ENCODE data around the gene SDHB. TPM values are rescaled to one million over a fixed set of nuclear protein-coding genes. Genes with fewer than 3 reads are reported as not detected.
A peak's percentile ranks its signal among the peaks of the same experiment; 100 is the strongest.

The SDHB gene
- total RNA-seq, 1 donor from 2014 or later, result 46.3 TPM

DNA sequence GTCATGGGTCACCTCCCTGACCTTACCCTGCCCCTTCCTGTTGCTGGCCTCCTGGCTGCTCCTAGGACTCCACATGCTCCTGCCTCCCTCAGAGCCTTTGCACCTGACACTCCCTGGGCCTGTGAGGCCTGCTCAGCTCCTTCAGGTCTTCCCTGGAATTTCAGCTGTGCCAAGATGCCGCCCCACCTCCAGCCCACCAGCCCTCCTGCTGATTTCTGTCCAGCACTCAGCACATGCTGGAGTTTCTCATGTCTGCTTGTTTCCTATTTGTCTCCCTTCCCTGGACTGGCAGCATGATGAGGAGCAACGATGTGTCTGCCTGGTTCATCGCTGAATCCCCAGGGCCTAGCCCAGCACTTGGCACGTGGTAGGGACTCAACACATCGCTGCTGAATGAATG, 76.5 kb downstream of the SDHB start:
- H3K27ac Mint-ChIP-seq, result no peak overlapping the region
- H3K4me3 Mint-ChIP-seq (ENCODE audit: low read depth), result no peak overlapping the region
- peaks cover 6% of the 10 kb centered on the region for H3K36me3 Mint-ChIP-seq (ENCODE audit: insufficient read depth)
- TF ChIP-seq, protein P1, sequence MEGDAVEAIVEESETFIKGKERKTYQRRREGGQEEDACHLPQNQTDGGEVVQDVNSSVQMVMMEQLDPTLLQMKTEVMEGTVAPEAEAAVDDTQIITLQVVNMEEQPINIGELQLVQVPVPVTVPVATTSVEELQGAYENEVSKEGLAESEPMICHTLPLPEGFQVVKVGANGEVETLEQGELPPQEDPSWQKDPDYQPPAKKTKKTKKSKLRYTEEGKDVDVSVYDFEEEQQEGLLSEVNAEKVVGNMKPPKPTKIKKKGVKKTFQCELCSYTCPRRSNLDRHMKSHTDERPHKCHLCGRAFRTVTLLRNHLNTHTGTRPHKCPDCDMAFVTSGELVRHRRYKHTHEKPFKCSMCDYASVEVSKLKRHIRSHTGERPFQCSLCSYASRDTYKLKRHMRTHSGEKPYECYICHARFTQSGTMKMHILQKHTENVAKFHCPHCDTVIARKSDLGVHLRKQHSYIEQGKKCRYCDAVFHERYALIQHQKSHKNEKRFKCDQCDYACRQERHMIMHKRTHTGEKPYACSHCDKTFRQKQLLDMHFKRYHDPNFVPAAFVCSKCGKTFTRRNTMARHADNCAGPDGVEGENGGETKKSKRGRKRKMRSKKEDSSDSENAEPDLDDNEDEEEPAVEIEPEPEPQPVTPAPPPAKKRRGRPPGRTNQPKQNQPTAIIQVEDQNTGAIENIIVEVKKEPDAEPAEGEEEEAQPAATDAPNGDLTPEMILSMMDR (IDR thresholded peaks at IDR 0.05; ENCODE audit: unreplicated experiment), result no peak
- DNase-seq (ENCODE audit: low spot score, unreplicated experiment), result no peak
- H3K4me1 Mint-ChIP-seq (ENCODE audit: low read depth), result peaks cover 8% of the 10 kb centered on the region
- H3K9me3 Mint-ChIP-seq (ENCODE audit: low read depth), result no peaks in the 10 kb centered on the region
- H3K27me3 Mint-ChIP-seq, result peaks cover 7% of the 10 kb centered on the region

DNA sequence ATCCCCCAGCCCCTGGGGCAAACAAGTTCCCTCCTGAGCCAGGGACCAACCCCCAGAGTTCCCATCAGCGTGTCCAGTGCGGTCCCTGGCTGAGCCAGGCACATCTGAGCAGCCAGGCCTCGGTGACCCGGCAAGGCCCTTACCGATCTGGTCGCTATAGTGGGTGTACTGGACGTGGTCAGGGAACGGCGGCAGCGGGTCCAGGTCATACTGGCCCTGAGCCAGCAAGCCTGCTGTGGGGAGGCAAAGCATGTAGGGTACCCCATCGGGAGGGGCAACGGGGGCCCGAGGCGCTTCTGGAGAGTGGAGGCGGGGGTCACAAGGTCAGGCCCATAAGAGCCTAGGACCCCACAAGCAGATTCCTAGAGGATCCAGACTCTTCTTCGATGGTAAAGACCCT, 76.9 kb downstream of the SDHB start:
- Mint-ChIP-seq H3K9me3 (ENCODE audit: low read depth) (no peaks in the 10 kb centered on the region), H3K4me3 (ENCODE audit: low read depth) (no peak overlapping the region), H3K27ac (no peak overlapping the region), H3K36me3 (ENCODE audit: insufficient read depth) (peaks cover 6% of the 10 kb centered on the region), H3K4me1 (ENCODE audit: low read depth) (peaks cover 8% of the 10 kb centered on the region), H3K27me3 (peaks cover 7% of the 10 kb centered on the region)
- TF ChIP-seq, protein P1 (IDR thresholded peaks at IDR 0.05; ENCODE audit: unreplicated experiment), result no peak
- no peak for DNase-seq (ENCODE audit: low spot score, unreplicated experiment)

DNA sequence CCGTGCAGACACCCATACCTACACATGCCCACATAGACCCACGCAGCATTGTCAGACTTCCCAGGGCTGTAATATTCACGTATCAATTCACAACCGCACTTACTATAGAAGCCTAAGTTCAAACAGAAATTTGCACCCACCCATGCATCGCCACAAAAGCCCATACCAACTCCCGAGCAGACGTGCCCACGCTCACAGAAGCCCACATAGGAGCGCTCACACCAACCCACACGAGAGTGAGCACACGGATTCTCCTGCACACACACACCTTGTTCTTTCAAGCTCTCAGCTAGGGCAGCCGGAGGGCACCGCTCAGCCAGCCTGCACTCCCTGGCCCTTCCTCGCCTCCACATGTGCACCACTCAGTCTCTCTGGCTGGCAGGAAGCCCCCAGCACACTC, 78.0 kb downstream of the SDHB start:
- Mint-ChIP-seq H3K27ac (no peak overlapping the region), H3K27me3 (peaks cover under 1% of the 10 kb centered on the region), H3K36me3 (ENCODE audit: insufficient read depth) (peaks cover 6% of the 10 kb centered on the region), H3K9me3 (ENCODE audit: low read depth) (no peaks in the 10 kb centered on the region), H3K4me1 (ENCODE audit: low read depth) (peaks cover 5% of the 10 kb centered on the region), H3K4me3 (ENCODE audit: low read depth) (no peak overlapping the region)
- TF ChIP-seq, protein P1 (IDR thresholded peaks at IDR 0.05; ENCODE audit: unreplicated experiment), result no peak
- no peak for DNase-seq (ENCODE audit: low spot score, unreplicated experiment)

DNA sequence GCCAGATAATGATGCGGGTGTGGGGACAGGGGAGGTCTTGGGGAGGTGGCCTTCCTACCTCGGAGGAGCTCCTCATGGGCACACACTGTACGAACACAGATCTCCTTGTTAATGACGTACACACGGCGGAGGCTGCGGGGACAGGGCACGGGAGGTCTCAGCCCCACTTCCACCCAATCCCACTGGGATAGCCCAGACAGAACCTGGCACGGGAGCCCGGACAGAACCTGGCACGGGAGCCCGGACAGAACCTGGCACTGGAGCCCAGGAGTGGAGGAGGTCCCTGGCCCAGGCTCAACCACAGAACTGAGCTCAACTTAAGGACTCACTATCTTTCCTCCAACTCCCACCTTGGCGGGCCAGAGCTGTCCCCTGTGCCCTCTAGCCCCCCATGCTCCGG, 78.6 kb downstream of the SDHB start:
- H3K4me1 Mint-ChIP-seq (ENCODE audit: low read depth), result peaks cover 5% of the 10 kb centered on the region
- peaks cover 6% of the 10 kb centered on the region for H3K36me3 Mint-ChIP-seq (ENCODE audit: insufficient read depth)
- no peaks in the 10 kb centered on the region for H3K27me3 Mint-ChIP-seq
- no peaks in the 10 kb centered on the region for H3K9me3 Mint-ChIP-seq (ENCODE audit: low read depth)
- H3K27ac Mint-ChIP-seq, result peak overlapping the region; percentile 33
- DNase-seq (ENCODE audit: low spot score, unreplicated experiment), result no peak
- TF ChIP-seq, protein P1 (IDR thresholded peaks at IDR 0.05; ENCODE audit: unreplicated experiment), result no peak
- H3K4me3 Mint-ChIP-seq (ENCODE audit: low read depth), result no peak overlapping the region

DNA sequence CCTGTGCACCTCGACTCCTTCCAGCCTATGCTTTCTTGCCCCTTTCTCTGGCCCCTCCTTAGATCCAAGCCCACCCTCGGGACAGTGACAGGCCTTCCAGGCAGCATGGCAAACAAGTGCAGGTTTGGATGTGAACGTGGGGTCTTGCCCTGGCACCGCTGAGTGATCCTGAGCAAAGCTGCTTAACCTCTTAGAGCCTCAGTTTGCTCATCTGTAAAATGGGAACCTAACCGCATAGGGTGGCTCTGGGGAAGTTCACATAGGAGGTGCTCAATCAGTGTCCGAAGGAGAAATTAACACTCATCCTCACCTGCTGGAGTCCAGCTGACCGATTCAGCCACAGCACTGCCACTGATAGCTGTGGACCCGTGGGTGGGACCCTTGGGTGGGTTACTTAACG, 80.6 kb downstream of the SDHB start:
- DNase-seq (ENCODE audit: low spot score, unreplicated experiment), result no peak
- Mint-ChIP-seq H3K27me3 (no peaks in the 10 kb centered on the region), H3K4me3 (ENCODE audit: low read depth) (no peak overlapping the region), H3K9me3 (ENCODE audit: low read depth) (no peaks in the 10 kb centered on the region), H3K36me3 (ENCODE audit: insufficient read depth) (peaks cover 6% of the 10 kb centered on the region), H3K4me1 (ENCODE audit: low read depth) (peaks cover 5% of the 10 kb centered on the region), H3K27ac (no peak overlapping the region)
- TF ChIP-seq, protein P1 (IDR thresholded peaks at IDR 0.05; ENCODE audit: unreplicated experiment), result no peak
